GM06990 (cell line): ENCODE measurements around the gene RHNO1.

Experiments used
- DNase-seq: peaks from one replicate; pipeline ENCODE4 v3.0.0-alpha.2; 2011; ENCODE audit not compliant: insufficient read length; ENCODE audit errors: extremely low read depth
- H3K27me3 ChIP-seq: replicated peaks from 2 replicates; pipeline ENCODE4 v1.6.0; 2011; ENCODE audit warnings: low read length; ENCODE audit not compliant: control insufficient read depth, insufficient read depth
- H3K36me3 ChIP-seq: 2 replicates; pipeline ENCODE4 v1.5.1; 2011; ENCODE audit warnings: low read length; ENCODE audit not compliant: control insufficient read depth, insufficient read depth
- H3K4me3 ChIP-seq: replicated peaks from 2 replicates; pipeline ENCODE4 v1.5.1; 2011; ENCODE audit warnings: low read depth, mild to moderate bottlenecking, control low read depth, low read length
- CTCF ChIP-seq: IDR thresholded peaks from 2 replicates; pipeline ENCODE4 v1.5.1; 2011; ENCODE audit warnings: low read length, control low read depth, mild to moderate bottlenecking, inconsistent platforms; ENCODE audit not compliant: insufficient read depth, poor library complexity, severe bottlenecking

The RHNO1 gene

GRCh38 chr12:2895511-2895910 lies 18.5 kb downstream of the RHNO1 start:
- Histone ChIP-seq H3K27me3 (no peaks in the 10 kb centered on the region), H3K4me3 (no peak overlapping the region), H3K36me3 (no peaks in the 10 kb centered on the region)
- TF ChIP-seq CTCF: no peak
- no peak for DNase-seq

- H3K4me3 ChIP-seq: no peak overlapping the region
- no peak for DNase-seq
- no peaks in the 10 kb centered on the region for H3K36me3 ChIP-seq
- TF ChIP-seq CTCF: no peak
- H3K27me3 ChIP-seq: no peaks in the 10 kb centered on the region
Measured at GRCh38 chr12:2897418-2897817, 20.4 kb downstream of the RHNO1 start.

- TF ChIP-seq CTCF: no peak
- Histone ChIP-seq H3K36me3 (no peaks in the 10 kb centered on the region), H3K4me3 (no peak overlapping the region), H3K27me3 (no peaks in the 10 kb centered on the region)
- no peak for DNase-seq
Measured at GRCh38 chr12:2900642-2901041, 23.6 kb downstream of the RHNO1 start.

GRCh38 chr12:2902272-2902880 lies 25.4 kb downstream of the RHNO1 start:
- DNase-seq: no peak
- no peaks in the 10 kb centered on the region for H3K27me3 ChIP-seq
- no peak overlapping the region for H3K4me3 ChIP-seq
- H3K36me3 ChIP-seq: no peaks in the 10 kb centered on the region
- no peak for TF ChIP-seq CTCF

- no peak for DNase-seq
- no peak overlapping the region for H3K4me3 ChIP-seq
- no peaks in the 10 kb centered on the region for H3K27me3 ChIP-seq
- TF ChIP-seq CTCF: no peak
- no peaks in the 10 kb centered on the region for H3K36me3 ChIP-seq
Measured at GRCh38 chr12:2904260-2904659, 27.2 kb downstream of the RHNO1 start.

- Histone ChIP-seq H3K4me3 (no peak overlapping the region), H3K36me3 (no peaks in the 10 kb centered on the region; the same call in 1 of the 2 replicates)
Measured at GRCh38 chr12:2912216-2912575, 35.2 kb downstream of the RHNO1 start.

More at GRCh38 chr12:2912216-2912575, 35.2 kb downstream of the RHNO1 start:
- no peaks in the 10 kb centered on the region for H3K27me3 ChIP-seq
- no peak for TF ChIP-seq CTCF
- no peak for DNase-seq
